Islet of Langerhans (tissue), 1 donor: ENCODE measurements around the gene KIF18B.

Source experiments
- FAIRE-seq: peaks from one replicate; lab custom pipeline; 2011; peaks lifted over from hg19 to GRCh38; lab: Jason Lieb, UNC

Gene KIF18B

DNA sequence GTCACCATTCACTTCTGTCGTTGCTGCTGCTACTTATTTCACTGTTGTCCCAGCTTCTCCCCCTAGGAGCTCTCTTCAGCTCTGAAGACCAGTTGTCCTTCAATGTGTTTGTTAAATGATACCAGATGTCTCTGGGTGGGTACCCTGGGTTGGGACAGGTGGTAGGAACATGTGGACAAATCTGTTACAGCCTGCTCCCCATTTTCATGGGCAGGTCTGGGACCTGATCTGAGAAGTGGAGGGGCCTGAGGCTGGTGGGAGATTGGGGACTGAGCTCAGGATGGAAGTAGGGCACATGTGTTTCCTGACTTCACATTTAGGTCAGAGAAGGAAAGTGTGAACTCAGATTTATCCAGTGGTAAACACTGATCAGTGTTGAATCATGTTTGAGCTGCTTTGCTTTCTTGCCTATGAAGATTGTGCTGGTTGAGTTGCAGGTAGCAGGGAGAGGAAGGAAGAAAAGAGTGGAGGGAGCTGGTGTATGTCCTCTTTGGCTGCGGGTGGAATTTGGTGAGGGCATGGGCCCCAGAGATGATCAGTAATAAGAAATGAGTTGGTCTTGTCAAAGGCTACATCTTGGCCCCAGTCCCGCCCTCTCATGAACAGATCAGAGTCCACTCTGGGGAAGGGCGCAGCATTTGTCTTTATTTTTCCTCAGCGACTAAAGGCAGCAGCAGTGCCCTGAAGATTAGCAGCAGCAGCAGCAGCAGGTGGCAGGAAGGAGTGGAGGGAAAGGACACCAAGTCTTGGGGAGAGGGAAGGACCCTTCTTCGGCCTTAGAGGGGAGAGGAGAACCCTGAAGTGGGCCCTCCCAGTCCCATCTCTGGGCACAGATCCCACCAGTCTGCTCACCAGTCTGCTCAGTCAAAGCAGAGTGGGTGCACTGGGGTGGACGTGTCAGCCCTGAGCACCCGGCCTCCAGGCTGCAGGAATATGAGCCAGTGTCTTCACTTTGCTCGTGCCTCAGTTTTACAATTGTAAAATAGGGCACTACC is 42.3 kb downstream of the KIF18B start:
- no peak for FAIRE-seq

DNA sequence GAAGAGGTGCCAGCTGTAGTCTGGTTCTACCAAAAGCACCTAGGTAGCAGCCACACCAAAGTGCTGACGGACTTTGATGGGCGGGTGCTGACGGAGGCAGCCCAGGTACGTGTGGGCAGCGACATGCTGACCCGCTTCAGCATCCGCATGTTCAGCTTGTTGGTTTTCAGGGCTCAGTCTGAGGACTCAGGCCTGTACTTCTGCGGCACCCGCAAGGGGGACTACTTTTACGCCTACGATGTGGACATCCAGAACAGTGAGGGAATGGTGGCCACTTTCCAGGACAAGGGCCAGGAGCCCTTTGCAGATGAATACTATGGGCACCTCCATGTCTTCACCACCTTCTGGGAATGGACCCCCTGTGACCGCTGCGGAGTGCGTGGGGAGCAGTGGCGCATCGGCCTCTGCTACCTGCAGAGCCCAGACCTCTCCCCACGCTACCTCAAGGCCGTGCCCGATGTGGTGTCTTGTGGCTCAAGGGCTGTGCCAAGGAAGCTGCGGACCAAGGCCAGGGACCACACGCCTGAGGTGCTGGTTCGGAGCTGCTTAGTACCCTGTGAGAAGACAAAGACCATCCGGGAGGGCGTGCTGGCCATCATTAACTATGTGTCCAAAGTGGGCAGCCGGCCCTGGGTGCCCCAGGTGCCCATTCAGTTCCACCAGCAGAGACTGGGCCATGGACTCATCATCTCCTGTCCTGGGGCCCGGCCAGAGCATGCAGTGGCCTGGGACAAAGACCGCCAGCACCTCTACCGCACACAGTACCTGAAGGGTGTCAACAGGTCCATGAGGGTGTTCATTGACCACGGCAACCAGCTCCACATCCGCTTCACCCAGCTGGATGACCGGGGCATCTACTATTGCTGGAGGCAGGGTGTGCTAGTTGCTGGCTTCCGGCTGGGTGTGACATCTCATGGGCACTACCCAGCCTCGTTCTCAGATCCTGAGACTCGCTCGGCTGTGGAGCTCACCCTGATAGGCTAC is 43.3 kb downstream of the KIF18B start:
- FAIRE-seq = no peak

DNA sequence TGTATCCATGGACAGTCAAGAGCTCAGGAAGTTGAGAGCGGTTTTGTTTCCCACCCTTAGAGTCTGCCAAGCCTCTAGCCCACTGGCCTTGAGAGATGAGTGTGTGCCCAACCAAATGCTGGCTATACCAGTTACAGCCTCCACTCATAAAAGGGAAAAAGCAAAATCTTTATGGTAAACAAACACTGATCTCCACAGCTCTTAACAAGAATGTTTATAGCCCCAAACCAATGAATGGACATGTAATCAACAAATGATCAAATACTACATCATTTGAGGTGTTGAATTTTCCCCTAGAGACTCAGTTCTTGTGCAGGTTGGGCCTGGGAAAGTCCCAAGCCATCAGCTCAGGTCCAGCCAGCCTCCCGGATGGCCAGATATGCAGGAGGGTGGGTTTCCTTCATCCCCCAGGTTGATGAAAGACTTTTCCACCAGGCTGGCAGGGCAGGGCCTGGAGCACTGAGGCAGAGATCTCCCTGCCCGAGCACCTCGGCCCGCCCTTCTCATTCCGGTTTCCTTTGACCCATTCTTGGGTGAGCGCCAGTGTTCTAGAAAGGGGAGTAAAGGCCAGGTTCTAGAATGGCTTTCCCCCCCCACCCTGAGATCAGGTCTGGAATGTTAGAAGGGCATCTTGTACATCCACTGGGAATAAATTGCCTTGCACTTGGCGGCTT is 44.4 kb downstream of the KIF18B start:
- no peak for FAIRE-seq

DNA sequence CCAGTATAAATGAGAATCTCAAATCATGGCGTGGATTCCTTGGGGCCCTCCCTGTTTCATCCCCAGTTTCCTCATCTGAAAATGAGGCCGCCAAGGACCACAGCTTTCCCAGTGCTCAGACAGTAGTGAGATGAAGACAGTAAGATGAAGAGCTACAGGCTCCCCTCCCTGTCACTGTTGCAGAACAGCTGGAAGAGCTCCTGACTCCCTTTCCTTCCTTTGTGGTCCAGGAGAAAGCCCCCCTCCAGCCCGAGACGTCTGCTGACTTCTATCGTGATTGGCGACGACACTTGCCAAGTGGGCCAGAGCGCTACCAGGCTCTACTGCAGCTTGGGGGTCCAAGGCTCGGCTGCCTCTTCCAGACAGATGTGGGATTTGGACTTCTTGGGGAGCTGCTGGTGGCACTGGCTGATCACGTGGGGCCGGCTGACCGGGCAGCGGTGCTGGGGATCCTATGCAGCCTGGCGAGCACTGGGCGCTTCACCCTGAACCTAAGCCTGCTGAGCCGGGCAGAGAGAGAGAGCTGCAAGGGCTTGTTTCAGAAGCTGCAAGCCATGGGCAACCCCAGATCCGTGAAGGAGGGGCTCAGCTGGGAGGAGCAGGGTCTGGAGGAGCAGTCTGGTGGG is 45.3 kb downstream of the KIF18B start:
- no peak for FAIRE-seq

DNA sequence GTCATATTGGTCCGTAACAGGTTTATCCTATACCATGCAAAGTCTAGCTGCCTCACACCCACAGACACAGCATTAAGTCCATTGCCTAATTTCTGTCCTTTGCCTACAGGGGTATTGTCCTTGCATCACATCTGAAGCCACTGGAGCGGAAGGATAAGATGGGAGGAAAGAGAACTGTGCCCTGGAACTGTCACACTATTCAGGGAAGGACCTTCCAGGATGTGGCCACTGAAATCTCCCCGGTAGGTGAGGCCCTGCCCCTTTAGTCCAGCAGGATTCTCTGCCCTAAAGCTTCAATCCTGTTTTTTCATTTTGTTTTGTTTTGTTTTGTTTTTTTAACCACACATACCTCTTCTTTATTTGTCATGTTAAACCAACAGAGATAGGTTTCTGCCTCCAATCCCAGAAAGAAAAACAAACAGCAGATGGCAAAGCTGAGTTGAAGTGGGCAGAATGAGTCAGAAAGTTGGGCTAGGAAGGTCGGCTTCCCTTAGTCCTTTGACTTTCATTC is 46.1 kb downstream of the KIF18B start:
- FAIRE-seq = no peak

DNA sequence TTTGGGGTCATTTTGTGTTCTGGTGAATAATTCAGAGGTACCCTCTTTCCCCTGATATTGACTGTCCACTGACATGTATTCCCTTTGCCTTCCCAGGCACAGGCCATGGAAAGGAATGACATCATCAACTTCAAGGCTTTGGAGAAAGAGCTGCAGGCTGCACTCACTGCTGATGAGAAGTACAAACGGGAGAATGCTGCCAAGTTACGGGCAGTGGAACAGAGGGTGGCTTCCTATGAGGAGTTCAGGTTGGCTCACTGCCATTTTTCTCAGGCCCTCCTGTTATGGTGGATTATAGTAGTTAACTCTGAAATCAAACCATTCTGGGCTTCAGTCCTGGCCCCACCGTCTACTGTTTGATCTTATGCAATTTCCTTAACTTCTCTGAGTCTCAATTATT is 46.7 kb downstream of the KIF18B start:
- no peak for FAIRE-seq

DNA sequence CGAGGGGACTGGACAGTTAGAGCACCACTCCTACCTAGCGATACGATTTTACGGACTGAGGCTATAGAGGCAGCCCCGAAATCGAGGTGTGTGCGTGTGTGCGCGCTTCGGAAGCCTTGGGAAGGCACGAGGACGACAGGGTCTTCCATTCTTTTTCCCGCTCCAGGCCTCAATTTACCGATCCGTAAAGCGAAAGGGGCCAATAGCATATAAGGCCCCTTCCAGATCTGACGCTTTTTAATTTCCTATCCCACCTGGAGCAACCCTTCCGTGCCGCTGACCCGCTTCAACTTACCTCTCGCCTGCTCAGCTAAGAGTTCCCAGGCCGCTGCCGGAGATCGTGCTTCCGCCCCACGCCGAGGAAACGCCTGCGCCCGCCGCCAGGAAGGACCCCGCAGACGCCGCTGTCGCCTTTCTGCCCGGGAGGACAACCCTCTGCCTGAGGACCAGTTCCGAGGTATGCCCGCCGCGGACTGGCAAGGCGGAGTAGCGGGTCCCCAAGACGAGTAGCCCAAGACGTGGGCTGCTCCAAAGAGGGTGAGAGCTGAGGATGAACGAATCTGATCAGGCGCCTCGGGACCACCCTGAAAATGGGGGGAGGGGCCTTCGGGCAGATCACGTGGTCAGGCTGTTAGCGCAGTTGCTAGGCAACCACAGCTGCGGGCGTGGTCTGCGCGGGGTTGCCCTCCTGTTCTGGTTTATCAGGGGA is 48.3 kb downstream of the KIF18B start, which contains the start of gene EFTUD2:
Gene EFTUD2 (minus strand): TSS at position 372 of the 709 bp plus-strand sequence. CDS start 4,924 bp downstream, outside the sequence.
- peak; percentile 65 for FAIRE-seq

DNA sequence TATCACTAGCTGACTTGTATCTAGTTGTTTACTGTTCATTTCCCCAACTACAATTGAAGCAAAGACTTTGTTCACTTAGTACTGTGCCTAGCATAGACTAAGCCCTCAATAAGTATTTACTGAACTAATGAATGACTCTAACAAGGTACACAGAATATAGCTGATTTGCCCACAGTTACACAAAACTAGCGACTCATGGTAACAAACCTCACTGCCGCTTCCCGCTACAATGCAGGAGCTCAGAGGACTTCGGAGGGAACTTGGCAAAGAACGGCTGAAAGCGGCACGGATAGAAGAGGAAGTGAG is 48.9 kb downstream of the KIF18B start:
- no peak for FAIRE-seq

DNA sequence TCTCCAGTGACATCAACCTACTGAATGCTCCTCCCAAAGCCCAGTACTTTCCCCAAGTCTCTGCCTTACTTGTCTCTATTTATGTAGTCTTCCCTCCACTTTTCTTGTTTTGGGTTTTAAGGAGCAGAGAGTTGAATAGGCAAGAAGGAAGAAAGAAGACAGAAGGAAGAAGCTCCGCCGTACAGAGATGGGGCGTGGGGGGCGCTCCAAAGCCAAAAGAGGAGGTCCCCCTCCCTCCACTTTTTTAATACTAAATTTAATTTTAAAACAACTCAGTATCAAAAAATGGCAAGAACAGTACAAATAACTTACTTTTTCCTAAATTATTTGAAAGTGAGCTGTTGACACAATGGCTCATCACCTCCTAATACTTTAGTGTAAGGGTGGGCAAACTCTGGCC is 52.9 kb downstream of the KIF18B start:
- FAIRE-seq = no peak

DNA sequence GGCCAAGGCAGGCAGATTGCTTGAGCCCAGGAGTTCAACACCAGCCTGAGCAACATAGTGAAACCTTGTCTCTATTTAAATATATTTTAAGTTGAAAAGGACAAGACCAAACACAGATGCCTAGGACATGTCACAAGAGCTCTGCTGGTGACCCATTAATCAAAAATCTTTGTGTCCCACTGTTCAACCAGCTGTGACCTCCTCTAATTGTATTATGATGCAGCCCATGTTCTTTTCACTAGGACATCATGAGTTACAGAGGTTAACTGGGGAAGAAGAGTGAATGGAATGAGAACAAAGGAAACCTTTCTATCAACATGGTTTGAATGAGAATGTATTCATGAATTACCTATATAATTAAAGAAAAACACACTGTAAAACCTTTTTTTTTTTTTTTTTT is 55.3 kb downstream of the KIF18B start:
- FAIRE-seq = no peak

DNA sequence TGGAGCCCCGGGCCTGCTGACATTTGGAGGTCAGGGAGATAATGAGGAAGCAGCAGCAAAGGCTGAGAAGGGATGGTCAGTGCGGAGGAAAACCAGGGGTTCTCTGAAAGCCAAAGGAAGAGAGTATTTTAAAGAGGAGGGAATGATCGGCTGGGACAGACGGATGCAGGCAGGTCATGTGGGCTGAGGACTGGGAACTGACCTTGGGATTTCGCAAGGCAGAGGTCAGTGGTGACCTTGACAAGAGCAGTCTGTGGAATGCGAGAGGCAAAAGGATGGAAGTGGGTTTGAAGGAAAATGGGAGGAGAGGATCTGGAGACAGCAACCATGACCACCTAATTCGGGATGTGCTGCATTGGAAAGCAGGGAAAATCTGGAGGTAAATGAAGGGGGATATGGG is 58.6 kb downstream of the KIF18B start:
- FAIRE-seq = no peak

DNA sequence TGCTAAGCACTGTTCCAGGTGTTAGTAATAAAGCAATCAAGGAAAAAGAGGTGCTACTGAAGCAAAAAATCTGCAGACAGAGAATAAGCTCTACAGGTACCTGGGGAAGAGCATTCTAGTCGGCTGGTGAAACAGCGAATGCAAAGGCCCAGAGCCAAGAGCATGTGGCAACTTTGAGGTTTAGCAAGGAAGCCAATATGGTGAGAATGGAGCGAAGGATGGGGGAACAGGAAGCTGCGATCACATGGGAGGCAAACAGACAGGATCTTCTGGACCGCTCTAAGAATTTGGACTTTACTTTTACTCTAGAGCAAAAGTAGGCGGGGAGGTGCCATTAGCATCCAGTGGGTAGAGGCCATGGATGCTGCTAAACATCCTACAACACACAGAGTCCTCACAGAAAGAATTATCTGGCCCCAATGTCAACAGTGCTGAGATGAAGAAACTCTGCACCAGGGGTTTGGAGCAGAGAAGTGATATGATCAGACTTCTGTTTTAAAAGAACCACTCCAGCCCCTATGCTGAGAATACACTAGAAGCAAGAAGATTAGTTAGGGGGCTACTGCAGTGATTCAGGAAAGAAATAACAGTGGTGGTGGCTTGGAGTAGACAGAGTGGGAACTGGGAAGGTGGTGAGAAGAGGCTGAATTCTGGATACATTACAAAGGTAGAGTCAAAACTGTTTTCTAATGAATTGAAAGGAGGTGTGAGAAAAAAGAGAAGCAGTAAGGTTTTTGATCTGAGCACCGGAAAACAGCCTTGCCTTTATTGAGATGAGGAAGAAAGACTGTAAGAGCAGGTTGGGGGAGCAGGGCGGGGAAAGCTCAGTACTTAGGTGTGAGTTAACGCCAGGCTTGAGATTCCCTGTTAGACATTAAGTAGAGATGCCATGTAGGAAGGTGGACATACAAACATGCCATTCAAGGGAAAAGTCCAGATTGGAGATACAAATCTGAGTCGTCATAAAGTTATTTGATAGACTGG is 59.3 kb downstream of the KIF18B start:
- no peak for FAIRE-seq

DNA sequence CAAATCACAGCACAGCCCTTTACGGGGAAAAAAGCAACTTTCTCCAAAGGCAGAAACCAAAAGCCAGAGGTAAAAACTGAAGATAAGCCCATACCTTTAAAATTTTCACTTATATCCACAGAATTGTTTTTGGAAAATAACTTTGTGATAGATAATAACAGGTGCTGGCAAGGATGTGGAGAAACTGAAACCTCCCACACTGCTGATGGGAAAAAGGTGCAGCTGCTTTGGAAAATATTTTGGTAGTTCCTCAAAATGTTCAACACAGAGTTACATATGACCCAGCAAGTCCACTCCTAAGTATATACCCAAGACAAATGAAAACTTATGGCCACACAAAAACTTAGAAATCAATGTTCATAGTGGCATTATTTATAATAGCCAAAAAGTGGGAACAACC is 60.6 kb downstream of the KIF18B start:
- FAIRE-seq = no peak

DNA sequence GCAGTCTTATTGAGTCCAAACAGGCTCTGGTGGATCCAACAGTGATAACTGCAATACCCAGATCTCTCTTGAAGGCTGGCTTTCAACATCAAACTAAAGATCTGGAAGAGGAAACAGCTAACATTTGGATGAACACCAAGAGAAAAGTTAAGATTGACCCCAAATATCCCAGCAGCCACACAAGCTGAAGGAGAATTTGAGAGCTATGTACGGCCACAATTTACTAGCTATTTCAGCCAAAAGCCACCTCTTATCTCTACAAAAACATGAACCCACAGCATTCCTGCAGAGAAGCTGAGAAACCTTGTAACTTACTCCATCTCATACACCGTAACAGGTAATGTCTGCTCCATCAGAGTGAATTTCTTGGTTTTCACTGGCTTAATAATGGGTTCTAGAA is 62.6 kb downstream of the KIF18B start:
- no peak for FAIRE-seq

DNA sequence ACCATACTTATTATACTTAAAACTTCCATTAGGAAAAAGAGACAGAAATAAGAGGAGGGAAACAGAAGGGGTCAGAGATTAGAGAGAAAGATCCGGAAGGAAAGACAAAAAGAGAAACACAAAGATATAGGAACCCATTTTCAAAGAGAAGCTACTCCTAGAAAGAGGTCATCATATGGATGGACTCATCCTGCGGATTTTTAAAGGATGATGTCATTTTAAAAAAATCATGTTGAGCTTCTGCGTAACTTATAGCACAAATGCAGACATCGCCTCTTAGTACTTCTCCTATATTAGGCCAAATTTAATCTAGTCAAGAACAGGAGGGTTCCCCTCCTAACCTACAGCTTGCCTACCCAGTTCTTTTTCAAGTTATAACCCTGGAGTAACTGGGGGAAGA is 66.4 kb downstream of the KIF18B start:
- FAIRE-seq = no peak

DNA sequence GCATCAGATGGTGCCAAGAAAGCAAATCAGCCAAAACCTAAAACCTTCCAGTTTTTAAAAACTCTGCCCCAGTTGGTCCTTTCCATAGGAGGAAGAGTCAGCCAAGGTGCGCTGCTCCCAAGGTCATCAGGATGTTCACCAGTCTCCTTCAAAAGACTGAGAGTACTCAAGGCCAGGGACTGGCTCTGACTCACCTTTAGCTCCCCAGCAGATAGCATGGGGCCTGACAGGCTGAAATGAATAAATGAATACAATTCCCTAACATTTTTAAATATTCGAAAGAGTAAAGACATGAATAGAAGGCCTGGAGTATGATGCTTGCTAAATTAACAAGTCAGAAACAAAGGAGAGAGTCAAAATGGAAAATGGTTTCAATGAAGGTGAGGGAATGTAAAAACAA is 67.5 kb downstream of the KIF18B start:
- FAIRE-seq = no peak

DNA sequence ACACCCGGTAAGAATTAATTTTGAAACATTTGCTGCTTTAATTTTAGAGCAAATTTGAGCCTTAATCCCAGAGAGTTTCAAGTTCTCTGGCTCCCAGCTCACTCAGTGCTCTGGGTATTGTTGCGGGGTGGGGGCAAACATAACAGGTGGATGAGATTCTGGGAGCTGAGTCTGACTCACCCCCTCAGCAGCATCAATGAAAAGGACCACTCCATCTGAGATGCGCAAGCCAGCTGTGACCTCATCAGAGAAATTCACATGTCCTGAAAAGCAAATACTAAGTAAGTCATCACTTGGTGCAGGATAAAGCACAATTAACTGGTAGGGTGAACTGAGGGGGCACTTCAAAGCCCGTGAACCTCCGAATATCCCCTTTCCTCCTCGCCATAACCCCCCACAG is 68.2 kb downstream of the KIF18B start:
- FAIRE-seq = no peak

DNA sequence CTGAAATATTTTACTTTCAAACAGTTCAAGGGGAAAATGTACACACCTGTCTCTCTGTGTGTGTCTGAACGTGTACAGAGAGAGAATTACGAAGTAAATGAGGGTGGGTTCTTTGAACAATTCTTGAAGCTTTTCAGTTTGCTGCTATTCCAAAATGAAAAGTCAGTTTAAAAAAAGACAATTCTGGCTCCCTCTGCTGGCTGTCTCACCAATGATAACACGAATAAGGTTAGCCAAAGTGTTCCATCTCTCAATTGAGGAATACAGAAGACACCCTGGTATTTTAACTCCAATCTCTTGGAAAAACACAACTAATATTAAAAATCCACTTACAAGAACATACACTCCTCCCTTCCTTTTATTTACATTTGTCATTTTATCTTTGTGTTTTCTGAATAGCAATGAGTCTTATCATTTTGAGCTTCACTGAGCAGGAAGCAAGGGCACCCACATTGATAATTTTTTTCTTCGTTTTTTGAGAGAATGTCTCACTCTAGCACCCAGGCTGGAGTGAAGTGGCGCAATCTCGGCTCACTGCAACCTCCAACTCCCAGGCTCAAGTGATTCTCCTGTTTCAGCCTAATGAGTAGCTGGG is 68.8 kb downstream of the KIF18B start:
- no peak for FAIRE-seq

DNA sequence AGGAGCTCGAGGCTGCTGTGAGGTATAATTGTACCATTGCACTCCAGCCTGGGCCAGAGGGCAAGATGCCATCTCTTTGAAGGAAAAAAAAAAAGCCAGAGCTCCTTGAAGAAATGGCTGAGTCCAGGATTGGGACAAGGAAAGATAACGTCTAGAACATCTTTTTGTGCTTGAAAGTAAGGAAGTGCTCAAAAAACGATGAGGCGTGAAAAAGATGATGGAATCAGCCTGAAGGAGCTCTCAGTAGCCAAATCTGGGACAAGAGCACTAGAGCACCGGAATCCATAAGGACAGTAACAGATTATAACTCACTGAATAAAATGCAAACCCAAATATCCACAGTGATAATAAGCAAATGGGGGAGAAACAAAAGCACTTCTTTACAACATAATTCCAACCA is 70.5 kb downstream of the KIF18B start:
- FAIRE-seq = no peak
